Chondrocyte (in vitro differentiated cells): ENCODE measurements around the gene RABGAP1L. TPM values are rescaled to one million over a fixed set of nuclear protein-coding genes. Genes with fewer than 3 reads are reported as not detected.

Experiments used
- DNase-seq: peaks from one replicate; pipeline ENCODE4 v3.0.0; 2021; ENCODE audit warnings: mixed read lengths, low spot score
- H3K27ac Mint-ChIP-seq: one replicate; pipeline ENCODE4 v1.8.0; 2021; ENCODE audit warnings: mild to moderate bottlenecking, moderate library complexity, mixed read lengths; ENCODE audit not compliant: unreplicated experiment
- H3K27me3 Mint-ChIP-seq: 2 replicates; pipeline ENCODE4 v1.8.0; 2021; ENCODE audit warnings: low read depth, mixed read lengths
- H3K36me3 Mint-ChIP-seq: 2 replicates; pipeline ENCODE4 v1.8.0; 2021; ENCODE audit warnings: low read depth, mixed read lengths
- H3K4me1 Mint-ChIP-seq: 2 replicates; pipeline ENCODE4 v1.8.0; 2021; ENCODE audit warnings: low read depth, mild to moderate bottlenecking, mixed read lengths
- H3K4me3 Mint-ChIP-seq: one replicate; pipeline ENCODE4 v1.8.0; 2021; ENCODE audit warnings: mild to moderate bottlenecking, moderate library complexity, mixed read lengths; ENCODE audit not compliant: unreplicated experiment
- H3K9me3 Mint-ChIP-seq: 2 replicates; pipeline ENCODE4 v1.8.0; 2021; ENCODE audit warnings: low read depth, mixed read lengths
- CTCF ChIP-seq: fragments of 200-600 bp; sonication (generic); IDR thresholded peaks from 2 replicates; pipeline ENCODE4 v1.5.0; 2021; ENCODE audit warnings: antibody characterized with exemption, mild to moderate bottlenecking, moderate library complexity
- total RNA-seq: library from RNA; stranded (reverse); gene quantifications from 3 replicates; pipeline ENCODE4 v1.2.1, GENCODE V29; 2021

Gene RABGAP1L
- total RNA-seq, 1 donor from 2014 or later, result 27.1 TPM

GRCh38 chr1:174999216-174999935, 840.1 kb downstream of the RABGAP1L start:
- H3K4me1 Mint-ChIP-seq, result peaks cover 40% of the 10 kb centered on the region
- TF ChIP-seq CTCF, result no peak
- no peaks in the 10 kb centered on the region for H3K9me3 Mint-ChIP-seq
- no peaks in the 10 kb centered on the region for H3K27me3 Mint-ChIP-seq
- H3K36me3 Mint-ChIP-seq, result no peaks in the 10 kb centered on the region
- peak; percentile 97 for DNase-seq
- H3K4me3 Mint-ChIP-seq, result no peak overlapping the region
- no peak overlapping the region for H3K27ac Mint-ChIP-seq

- no peaks in the 10 kb centered on the region for H3K36me3 Mint-ChIP-seq
- DNase-seq, result peak; percentile 93
- TF ChIP-seq CTCF, result peak; percentile 44
- H3K4me3 Mint-ChIP-seq, result no peak within 1 kb of the TSS
- peaks cover 38% of the 10 kb centered on the region for H3K4me1 Mint-ChIP-seq
- peak within 1 kb of the TSS; percentile 90 for H3K27ac Mint-ChIP-seq
- H3K27me3 Mint-ChIP-seq, result no peaks in the 10 kb centered on the region
- H3K9me3 Mint-ChIP-seq, result no peaks in the 10 kb centered on the region
These were observed 840.8 kb downstream of the RABGAP1L start, which contains the start of gene CACYBP for GRCh38 chr1:174999936-175000696. Gene CACYBP (plus strand): TSS chr1:174999947. CDS start chr1:175000181, 234 bp downstream.

- no peak for TF ChIP-seq CTCF
- Mint-ChIP-seq H3K27me3 (no peaks in the 10 kb centered on the region), H3K36me3 (peaks cover 4% of the 10 kb centered on the region), H3K9me3 (no peaks in the 10 kb centered on the region), H3K27ac (peak overlapping the region; percentile 90), H3K4me1 (peaks cover 37% of the 10 kb centered on the region), H3K4me3 (no peak overlapping the region)
- no peak for DNase-seq
These were observed 841.4 kb downstream of the RABGAP1L start for GRCh38 chr1:175000697-175001187.

GRCh38 chr1:175002910-175003517, 843.7 kb downstream of the RABGAP1L start:
- H3K27me3 Mint-ChIP-seq, result no peaks in the 10 kb centered on the region
- no peak overlapping the region for H3K27ac Mint-ChIP-seq
- H3K4me3 Mint-ChIP-seq, result no peak overlapping the region
- H3K9me3 Mint-ChIP-seq, result no peaks in the 10 kb centered on the region
- no peak for TF ChIP-seq CTCF
- H3K36me3 Mint-ChIP-seq, result peaks cover 7% of the 10 kb centered on the region
- no peak for DNase-seq
- peaks cover 28% of the 10 kb centered on the region for H3K4me1 Mint-ChIP-seq

- no peak for DNase-seq
- Mint-ChIP-seq H3K27me3 (no peaks in the 10 kb centered on the region), H3K27ac (no peak overlapping the region), H3K9me3 (no peaks in the 10 kb centered on the region), H3K36me3 (peaks cover 8% of the 10 kb centered on the region), H3K4me1 (peaks cover 28% of the 10 kb centered on the region), H3K4me3 (no peak overlapping the region)
- TF ChIP-seq CTCF, result no peak
These were observed 844.2 kb downstream of the RABGAP1L start for GRCh38 chr1:175003521-175003920.
